SKM-1 (cell line): Measurements from ENCODE around the gene ZBTB24.
A peak's percentile ranks its signal among the peaks of the same experiment; 100 is the strongest.
"Not testable (repeated sequence)": the region's sequence is repeated elsewhere in the genome, so short reads cannot be mapped to it uniquely, and the experiment has no call there.

Source experiments
- DNase-seq: peaks from one replicate; lab custom pipeline; 2025; ENCODE audit not compliant: unreplicated experiment; lab: John Stamatoyannopoulos, UW

Gene ZBTB24

GRCh38 chr6:109482905-109483734, at the start of gene ZBTB24:
ZBTB24 (minus strand) TSS chr6:109483219; CDS start chr6:109482026, 1,193 bp downstream.
- peak; percentile 74 for DNase-seq

- DNase-seq, result no peak
Measured at GRCh38 chr6:109531446-109531845, 48.4 kb upstream of the ZBTB24 start.

GRCh38 chr6:109527989-109528388, 45.0 kb upstream of the ZBTB24 start:
- no peak for DNase-seq

- peak; percentile 65 for DNase-seq
Measured at GRCh38 chr6:109526905-109527628, 44.0 kb upstream of the ZBTB24 start.

GRCh38 chr6:109524129-109524528, 41.1 kb upstream of the ZBTB24 start:
- DNase-seq, result no peak

- no peak for DNase-seq
Measured at GRCh38 chr6:109523478-109523877, 40.5 kb upstream of the ZBTB24 start.

- DNase-seq, result peak; percentile 55
Measured at GRCh38 chr6:109521080-109521479, 38.1 kb upstream of the ZBTB24 start.

- DNase-seq, result not testable (repeated sequence)
Measured at GRCh38 chr6:109519647-109520046, 36.6 kb upstream of the ZBTB24 start.

GRCh38 chr6:109516929-109517328, 33.9 kb upstream of the ZBTB24 start:
- DNase-seq, result no peak

- no peak for DNase-seq
Measured at GRCh38 chr6:109515781-109516409, 32.9 kb upstream of the ZBTB24 start.

- DNase-seq, result no peak
Measured at GRCh38 chr6:109514946-109515345, 31.9 kb upstream of the ZBTB24 start.

GRCh38 chr6:109513571-109514071, 30.6 kb upstream of the ZBTB24 start:
- DNase-seq, result no peak

- no peak for DNase-seq
Measured at GRCh38 chr6:109512271-109512817, 29.3 kb upstream of the ZBTB24 start.

GRCh38 chr6:109511832-109512231, 28.8 kb upstream of the ZBTB24 start:
- no peak for DNase-seq

- DNase-seq, result no peak
Measured at GRCh38 chr6:109510358-109510757, 27.3 kb upstream of the ZBTB24 start.

GRCh38 chr6:109508166-109508860, 25.3 kb upstream of the ZBTB24 start:
- no peak for DNase-seq

- no peak for DNase-seq
Measured at GRCh38 chr6:109507490-109508072, 24.6 kb upstream of the ZBTB24 start.

GRCh38 chr6:109506841-109507240, 23.8 kb upstream of the ZBTB24 start:
- DNase-seq, result no peak

- DNase-seq, result no peak
Measured at GRCh38 chr6:109506314-109506713, 23.3 kb upstream of the ZBTB24 start.
